ENCODE results near the gene NTRK3.

- TF ChIP-seq POLR2AphosphoS5 (IDR thresholded peaks at IDR 0.05) (no peak), EZH2 (IDR thresholded peaks at IDR 0.05; ENCODE audit: borderline replicate concordance, insufficient read depth, low read length, poor library complexity, severe bottlenecking) (no peak), EP300 (conservative IDR thresholded peaks at IDR 0.05; ENCODE audit: poor library complexity, severe bottlenecking) (no peak), REST (IDR thresholded peaks at IDR 0.05; ENCODE audit: borderline replicate concordance) (no peak), SMC3 (conservative IDR thresholded peaks at IDR 0.05; ENCODE audit: poor library complexity) (no peak), TAF1 (IDR thresholded peaks at IDR 0.05; ENCODE audit: low read depth) (no peak), MXI1 (conservative IDR thresholded peaks at IDR 0.05; ENCODE audit: poor library complexity, severe bottlenecking) (no peak)
- TF ChIP-seq, protein P1, sequence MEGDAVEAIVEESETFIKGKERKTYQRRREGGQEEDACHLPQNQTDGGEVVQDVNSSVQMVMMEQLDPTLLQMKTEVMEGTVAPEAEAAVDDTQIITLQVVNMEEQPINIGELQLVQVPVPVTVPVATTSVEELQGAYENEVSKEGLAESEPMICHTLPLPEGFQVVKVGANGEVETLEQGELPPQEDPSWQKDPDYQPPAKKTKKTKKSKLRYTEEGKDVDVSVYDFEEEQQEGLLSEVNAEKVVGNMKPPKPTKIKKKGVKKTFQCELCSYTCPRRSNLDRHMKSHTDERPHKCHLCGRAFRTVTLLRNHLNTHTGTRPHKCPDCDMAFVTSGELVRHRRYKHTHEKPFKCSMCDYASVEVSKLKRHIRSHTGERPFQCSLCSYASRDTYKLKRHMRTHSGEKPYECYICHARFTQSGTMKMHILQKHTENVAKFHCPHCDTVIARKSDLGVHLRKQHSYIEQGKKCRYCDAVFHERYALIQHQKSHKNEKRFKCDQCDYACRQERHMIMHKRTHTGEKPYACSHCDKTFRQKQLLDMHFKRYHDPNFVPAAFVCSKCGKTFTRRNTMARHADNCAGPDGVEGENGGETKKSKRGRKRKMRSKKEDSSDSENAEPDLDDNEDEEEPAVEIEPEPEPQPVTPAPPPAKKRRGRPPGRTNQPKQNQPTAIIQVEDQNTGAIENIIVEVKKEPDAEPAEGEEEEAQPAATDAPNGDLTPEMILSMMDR (IDR thresholded peaks at IDR 0.05; ENCODE audit: poor library complexity, severe bottlenecking) = no peak
Measured at GRCh38 chr15:88255087-88255483, 1.5 kb downstream of the NTRK3 start.

Measured in neural cell (in vitro differentiated cells).